GM12878 (cell line): ENCODE results near the gene TEKT3. TPM values are rescaled to one million over a fixed set of nuclear protein-coding genes. Genes with fewer than 3 reads are reported as not detected.

Source experiments
- ATAC-seq: fragments of 200-7000 bp; cut with Tn5 transposase; 3 replicates; pipeline ENCODE4 v1.9.1; 2020; ENCODE audit warnings: mild to moderate bottlenecking, moderate library complexity
- BruUV-seq: library from RNA; stranded (reverse); fragments of 400-500 nt; replicated peaks from 2 replicates; lab custom pipeline; 2021; lab: Mats Ljungman, UMichigan
- CTCF ChIA-PET: fragments of 300-600 bp; sonication (Branson Sonifier 250); formaldehyde crosslinking; extraction: SDS; loops from one replicate; lab custom pipeline; 2021; ENCODE audit warnings: inconsistent platforms; lab: Yijun Ruan, JAX
- POLR2A ChIA-PET: fragments of 350-600 bp; formaldehyde crosslinking; extraction: SDS; loops from one replicate; lab custom pipeline; 2021; ENCODE audit warnings: inconsistent platforms; lab: Charles Lee
- RAD21 ChIA-PET: fragments of 300-600 bp; sonication (Branson Sonifier 250); formaldehyde crosslinking; loops from one replicate; lab custom pipeline; 2023; ENCODE audit warnings: antibody characterized with exemption; ENCODE audit not compliant: unreplicated experiment; lab: Charles Lee
- SMC1A ChIA-PET: fragments of 300-600 bp; sonication (Branson Sonifier 250); formaldehyde crosslinking; loops from one replicate; lab custom pipeline; 2023; ENCODE audit not compliant: unreplicated experiment, uncharacterized antibody; lab: Charles Lee
- DNase-seq: peaks from one replicate; pipeline ENCODE4 v3.0.0-alpha.2; 2011; ENCODE audit warnings: low read depth, low spot score
- FAIRE-seq: peaks from 3 replicates; lab custom pipeline; 2011; peaks lifted over from hg19 to GRCh38; lab: Jason Lieb, UNC
- H2AFZ ChIP-seq: 2 replicates; pipeline ENCODE4 v1.6.0; 2011; ENCODE audit warnings: low read depth, low read length, control low read depth; ENCODE audit not compliant: control insufficient read depth
- H3K27ac ChIP-seq: 2 replicates; pipeline ENCODE4 v1.5.1; 2011; ENCODE audit warnings: control low read depth; ENCODE audit not compliant: control insufficient read depth, insufficient read depth
- H3K27me3 ChIP-seq, 2 experiments: replicated peaks in 1 of 2; 2 replicates each; pipeline versions ENCODE4 v1.6.0 to v1.6.1; 2011; ENCODE audit warnings: low read length in 1 of 2; ENCODE audit not compliant: control insufficient read depth in 2 of 2, insufficient read depth in 2 of 2
- H3K36me3 ChIP-seq, 2 experiments: 2 replicates each; pipeline ENCODE4 v1.5.1; 2011; ENCODE audit warnings: low read length in 1 of 2; ENCODE audit not compliant: control insufficient read depth in 2 of 2, insufficient read depth in 2 of 2
- H3K4me1 ChIP-seq: 2 replicates; pipeline ENCODE4 v1.6.1; 2011; ENCODE audit warnings: mild to moderate bottlenecking, low read length, moderate library complexity, mixed read lengths; ENCODE audit not compliant: control insufficient read depth, insufficient read depth
- H3K4me2 ChIP-seq: 2 replicates; pipeline ENCODE4 v1.6.0; 2011; ENCODE audit warnings: control low read depth; ENCODE audit not compliant: control insufficient read depth, insufficient read depth
- H3K4me3 ChIP-seq: fragments of 200-600 bp; sonication (generic); 2 replicates; pipeline ENCODE4 v1.5.1; 2016
- H3K79me2 ChIP-seq: 2 replicates; pipeline ENCODE4 v1.6.0; 2011; ENCODE audit warnings: low read length; ENCODE audit not compliant: control insufficient read depth, insufficient read depth
- H3K9ac ChIP-seq: 2 replicates; pipeline ENCODE4 v1.8.0; 2011; ENCODE audit warnings: low read length, control low read depth, mixed read lengths; ENCODE audit not compliant: control insufficient read depth, insufficient read depth
- H3K9me3 ChIP-seq: replicated peaks from 3 replicates; pipeline ENCODE4 v1.5.1; 2011; ENCODE audit warnings: mild to moderate bottlenecking, low read length; ENCODE audit not compliant: control insufficient read depth, insufficient read depth
- H4K20me1 ChIP-seq: 2 replicates; pipeline ENCODE4 v1.6.0; 2011; ENCODE audit not compliant: control insufficient read depth, insufficient read depth
- ATF2 ChIP-seq: IDR thresholded peaks from 2 replicates; pipeline ENCODE4 v1.6.1; 2012; ENCODE audit warnings: low read length, inconsistent platforms
- ATF3 ChIP-seq: IDR thresholded peaks from 2 replicates; pipeline ENCODE4 v1.6.1; 2011; ENCODE audit warnings: low read depth, mild to moderate bottlenecking, low read length, moderate library complexity, borderline replicate concordance; ENCODE audit errors: extremely low read depth
- CBFB ChIP-seq: IDR thresholded peaks from 2 replicates; pipeline ENCODE4 v1.6.1; 2016; ENCODE audit warnings: antibody characterized with exemption, low read depth
- CREM ChIP-seq: IDR thresholded peaks from 2 replicates; pipeline ENCODE4 v1.6.1; 2014; ENCODE audit warnings: antibody characterized with exemption, low read depth
- EED ChIP-seq: sonication (generic); IDR thresholded peaks from 2 replicates; pipeline ENCODE4 v1.6.1; 2016; ENCODE audit warnings: antibody characterized with exemption, low read depth
- GABPA ChIP-seq: IDR thresholded peaks from 2 replicates; pipeline ENCODE4 v1.6.1; 2014; ENCODE audit warnings: antibody characterized with exemption, low read depth, mild to moderate bottlenecking, inconsistent platforms
- KDM1A ChIP-seq: fragments of 200-600 bp; sonication (generic); IDR thresholded peaks from 2 replicates; pipeline ENCODE4 v1.6.1; 2016; ENCODE audit warnings: borderline replicate concordance
- KLF5 ChIP-seq: fragments of 450-650 bp; IDR thresholded peaks from 2 replicates; pipeline ENCODE4 v1.6.1; 2014; ENCODE audit warnings: mild to moderate bottlenecking; ENCODE audit not compliant: partially characterized antibody
- MYC ChIP-seq: IDR thresholded peaks from 2 replicates; pipeline ENCODE4 v1.6.1; 2011; ENCODE audit warnings: mild to moderate bottlenecking, low read length, moderate library complexity, inconsistent platforms; ENCODE audit not compliant: insufficient read depth, insufficient replicate concordance, insufficient read length, severe bottlenecking
- RAD21 ChIP-seq: IDR thresholded peaks from 2 replicates; pipeline ENCODE4 v1.6.1; 2011; ENCODE audit warnings: mild to moderate bottlenecking, low read depth, low read length, moderate library complexity; ENCODE audit not compliant: insufficient read depth
- ZNF24 ChIP-seq: fragments of 450-650 bp; IDR thresholded peaks from 2 replicates; pipeline ENCODE4 v1.6.1; 2017; ENCODE audit warnings: antibody characterized with exemption, mild to moderate bottlenecking
- WGBS: methylation state at CpG from one replicate; pipeline ENCODE4 v1.1.6; 2016; ENCODE audit warnings: low lambda C conversion rate; ENCODE audit not compliant: insufficient replicate concordance, insufficient coverage; ENCODE audit errors: missing lambda C conversion rate; 5-methylcytosine and 5-hydroxymethylcytosine counted together
- in situ Hi-C: fragments of 300-500 bp; cut with MboI; formaldehyde crosslinking; loops from 9 replicates; pipeline ENCODE4 v1.14.3; 2018; ENCODE audit warnings: mixed read lengths
- intact Hi-C: fragments of 100-400 bp; cut with micrococcal nuclease; formaldehyde crosslinking; loops from one replicate; pipeline ENCODE4 v1.14.2; 2022; ENCODE audit not compliant: unreplicated experiment
- polyA plus RNA-seq, 11 experiments: library from polyadenylated mRNA; depleted of rRNA in 4 of 11; unstranded in 6 of 11; stranded (reverse) in 5 of 11; fragments of >200 nt; fragmentation: Nextera tagmentation in 4 of 11; fragmentation: Illumina TruSeq in 1 of 11; extraction: Ambion mirVana in 4 of 11; extraction: Trizol in 1 of 11; gene quantifications; 1 replicate in 1 of 11; 2 replicates in 10 of 11; pipeline versions ENCODE4 v1.2.1 to v1.2.3, GENCODE V29; 2011 to 2016; ENCODE audit warnings: inconsistent platforms in 2 of 11, missing spikeins in 2 of 11, low read depth in 1 of 11
- total RNA-seq, 4 experiments: library from RNA; depleted of rRNA in 3 of 4; stranded (reverse); fragments of >200 nt in 3 of 4; fragmentation: Illumina TruSeq in 1 of 4; extraction: Trizol in 1 of 4; gene quantifications; 2 replicates each; pipeline versions ENCODE4 v1.2.1 to v1.2.3, GENCODE V29; 2013 to 2021
- TF ChIP-seq, protein P1 (sequence below): fragments of 450-650 bp; IDR thresholded peaks from 2 replicates; pipeline ENCODE4 v1.6.1; 2016; ENCODE audit warnings: mild to moderate bottlenecking, moderate library complexity, borderline replicate concordance

The TEKT3 gene
- total and polyA plus RNA-seq, 10 of the 15 experiments (the other 5 are each of a cell fraction or from before 2014, with no cell fraction given), result 0.15 TPM; not detected in 9

- CTCF ChIA-PET, result no interaction called here
- BruUV-seq, result no TSS peak
- no peak overlapping the region for H3K9ac ChIP-seq
These were observed 79.6 kb downstream of the TEKT3 start for GRCh38 chr17:15261802-15262290.

GRCh38 chr17:15261258-15261801, 80.1 kb downstream of the TEKT3 start:
- H3K4me1 ChIP-seq, result no peaks in the 10 kb centered on the region
- H3K4me3 ChIP-seq, result no peak overlapping the region
- in situ Hi-C loops (loop anchor here (25.0 kb wide), 1 partner anchor 726 kb away; the partner anchor contains the start of genes TTC19 and ZSWIM7), intact Hi-C loops (no loop called here)
- H3K9ac ChIP-seq, result no peak overlapping the region
- H4K20me1 ChIP-seq, result no peaks in the 10 kb centered on the region
- DNase-seq, result no peak
- H3K27ac ChIP-seq, result no peak overlapping the region
- SMC1A ChIA-PET, result no interaction called here
- CTCF ChIA-PET, result no interaction called here
- H3K27me3 ChIP-seq, result peaks cover 0 to 2% of the 10 kb centered on the region in 2 experiments; a peak in 3 of 4 replicates
- no peak overlapping the region for H3K4me2 ChIP-seq
- no peaks in the 10 kb centered on the region for H3K9me3 ChIP-seq
- no peak for FAIRE-seq
- H3K36me3 ChIP-seq, result no peaks in the 10 kb centered on the region
- H2AFZ ChIP-seq, result no peak overlapping the region
- no peaks in the 10 kb centered on the region for H3K79me2 ChIP-seq
- WGBS, result 22% methylated on average over 29 of the region's 32 CpGs
- POLR2A ChIA-PET, result no interaction called here
- RAD21 ChIA-PET, result no interaction called here
- no TSS peak for BruUV-seq
- no peak for ATAC-seq
- no peak for TF ChIP-seq KLF5
- TF ChIP-seq ATF2, result no peak
- TF ChIP-seq MYC, result no peak
- TF ChIP-seq CBFB, result no peak
- TF ChIP-seq, protein P1, sequence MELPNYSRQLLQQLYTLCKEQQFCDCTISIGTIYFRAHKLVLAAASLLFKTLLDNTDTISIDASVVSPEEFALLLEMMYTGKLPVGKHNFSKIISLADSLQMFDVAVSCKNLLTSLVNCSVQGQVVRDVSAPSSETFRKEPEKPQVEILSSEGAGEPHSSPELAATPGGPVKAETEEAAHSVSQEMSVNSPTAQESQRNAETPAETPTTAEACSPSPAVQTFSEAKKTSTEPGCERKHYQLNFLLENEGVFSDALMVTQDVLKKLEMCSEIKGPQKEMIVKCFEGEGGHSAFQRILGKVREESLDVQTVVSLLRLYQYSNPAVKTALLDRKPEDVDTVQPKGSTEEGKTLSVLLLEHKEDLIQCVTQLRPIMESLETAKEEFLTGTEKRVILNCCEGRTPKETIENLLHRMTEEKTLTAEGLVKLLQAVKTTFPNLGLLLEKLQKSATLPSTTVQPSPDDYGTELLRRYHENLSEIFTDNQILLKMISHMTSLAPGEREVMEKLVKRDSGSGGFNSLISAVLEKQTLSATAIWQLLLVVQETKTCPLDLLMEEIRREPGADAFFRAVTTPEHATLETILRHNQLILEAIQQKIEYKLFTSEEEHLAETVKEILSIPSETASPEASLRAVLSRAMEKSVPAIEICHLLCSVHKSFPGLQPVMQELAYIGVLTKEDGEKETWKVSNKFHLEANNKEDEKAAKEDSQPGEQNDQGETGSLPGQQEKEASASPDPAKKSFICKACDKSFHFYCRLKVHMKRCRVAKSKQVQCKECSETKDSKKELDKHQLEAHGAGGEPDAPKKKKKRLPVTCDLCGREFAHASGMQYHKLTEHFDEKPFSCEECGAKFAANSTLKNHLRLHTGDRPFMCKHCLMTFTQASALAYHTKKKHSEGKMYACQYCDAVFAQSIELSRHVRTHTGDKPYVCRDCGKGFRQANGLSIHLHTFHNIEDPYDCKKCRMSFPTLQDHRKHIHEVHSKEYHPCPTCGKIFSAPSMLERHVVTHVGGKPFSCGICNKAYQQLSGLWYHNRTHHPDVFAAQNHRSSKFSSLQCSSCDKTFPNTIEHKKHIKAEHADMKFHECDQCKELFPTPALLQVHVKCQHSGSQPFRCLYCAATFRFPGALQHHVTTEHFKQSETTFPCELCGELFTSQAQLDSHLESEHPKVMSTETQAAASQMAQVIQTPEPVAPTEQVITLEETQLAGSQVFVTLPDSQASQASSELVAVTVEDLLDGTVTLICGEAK, result no peak

More at GRCh38 chr17:15261802-15262290, 79.6 kb downstream of the TEKT3 start:
- RAD21 ChIA-PET, result no interaction called here
- no peak overlapping the region for H3K27ac ChIP-seq
- POLR2A ChIA-PET, result no interaction called here
- H3K4me3 ChIP-seq, result no peak overlapping the region
- WGBS, result 2% methylated on average over 9 of the region's 9 CpGs
- ATAC-seq, result no peak
- no peak overlapping the region for H2AFZ ChIP-seq
- H3K27me3 ChIP-seq, result peaks cover 0 to 2% of the 10 kb centered on the region in 2 experiments; a peak in 3 of 4 replicates
- no peak for TF ChIP-seq CREM
- no peak for TF ChIP-seq ATF3
- TF ChIP-seq ZNF24, result no peak
- TF ChIP-seq GABPA, result no peak
- TF ChIP-seq RAD21, result no peak
- no peak for TF ChIP-seq EED
- TF ChIP-seq KDM1A, result no peak
- no peaks in the 10 kb centered on the region for H3K9me3 ChIP-seq
- no peaks in the 10 kb centered on the region for H3K36me3 ChIP-seq
- H3K79me2 ChIP-seq, result no peaks in the 10 kb centered on the region
- in situ Hi-C loops, result loop anchor here (25.0 kb wide), 1 partner anchor 725 kb away; the partner anchor contains the start of genes TTC19 and ZSWIM7
- no peak for DNase-seq
- SMC1A ChIA-PET, result no interaction called here
- intact Hi-C loops, result no loop called here
- no peaks in the 10 kb centered on the region for H3K4me1 ChIP-seq
- FAIRE-seq, result no peak
- no peak overlapping the region for H3K4me2 ChIP-seq
- no peaks in the 10 kb centered on the region for H4K20me1 ChIP-seq
